Measurements from ENCODE around the gene LTBP4.

The LTBP4 gene

DNA sequence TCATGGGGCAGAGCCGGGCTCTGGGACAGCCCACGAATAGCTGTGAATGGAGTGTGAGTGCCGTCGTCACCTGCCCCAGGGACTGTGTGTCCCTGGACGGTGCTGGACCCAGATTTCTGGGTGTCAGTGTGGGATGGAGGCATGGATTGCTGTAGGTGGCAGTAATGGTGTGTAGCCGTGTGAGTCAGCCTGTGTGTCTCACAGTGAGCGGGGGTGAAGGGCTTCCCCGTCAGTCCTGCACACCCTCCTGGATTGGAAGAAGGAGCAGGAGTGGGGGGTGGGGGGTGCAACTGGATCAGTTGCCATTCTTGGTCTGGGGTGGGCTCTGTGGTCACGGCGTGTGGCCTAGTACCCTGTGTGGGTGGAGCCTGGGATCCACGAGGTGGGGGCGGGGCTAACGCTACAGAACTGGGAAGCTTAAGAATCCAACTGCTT is 6.5 kb upstream of the LTBP4 start:
- peaks cover 30% of the 10 kb centered on the region for H3K27me3 ChIP-seq (ENCODE audit: insufficient read depth, poor library complexity, severe bottlenecking)
- no peak overlapping the region for H3K4me3 ChIP-seq (replicated peaks; ENCODE audit: insufficient read depth, low read length)
- H3K27ac ChIP-seq (replicated peaks): no peak overlapping the region
- no peak for DNase-seq (ENCODE audit: low read depth in 1 of 2, low spot score in 1 of 2)
- TF ChIP-seq GABPA (IDR thresholded peaks at IDR 0.05; ENCODE audit: low read depth) (no peak), SPI1 (IDR thresholded peaks at IDR 0.05; ENCODE audit: borderline replicate concordance, low read depth) (no peak), POLR2AphosphoS5 (IDR thresholded peaks at IDR 0.05; ENCODE audit: low read depth) (no peak)
- TF ChIP-seq, protein P1, sequence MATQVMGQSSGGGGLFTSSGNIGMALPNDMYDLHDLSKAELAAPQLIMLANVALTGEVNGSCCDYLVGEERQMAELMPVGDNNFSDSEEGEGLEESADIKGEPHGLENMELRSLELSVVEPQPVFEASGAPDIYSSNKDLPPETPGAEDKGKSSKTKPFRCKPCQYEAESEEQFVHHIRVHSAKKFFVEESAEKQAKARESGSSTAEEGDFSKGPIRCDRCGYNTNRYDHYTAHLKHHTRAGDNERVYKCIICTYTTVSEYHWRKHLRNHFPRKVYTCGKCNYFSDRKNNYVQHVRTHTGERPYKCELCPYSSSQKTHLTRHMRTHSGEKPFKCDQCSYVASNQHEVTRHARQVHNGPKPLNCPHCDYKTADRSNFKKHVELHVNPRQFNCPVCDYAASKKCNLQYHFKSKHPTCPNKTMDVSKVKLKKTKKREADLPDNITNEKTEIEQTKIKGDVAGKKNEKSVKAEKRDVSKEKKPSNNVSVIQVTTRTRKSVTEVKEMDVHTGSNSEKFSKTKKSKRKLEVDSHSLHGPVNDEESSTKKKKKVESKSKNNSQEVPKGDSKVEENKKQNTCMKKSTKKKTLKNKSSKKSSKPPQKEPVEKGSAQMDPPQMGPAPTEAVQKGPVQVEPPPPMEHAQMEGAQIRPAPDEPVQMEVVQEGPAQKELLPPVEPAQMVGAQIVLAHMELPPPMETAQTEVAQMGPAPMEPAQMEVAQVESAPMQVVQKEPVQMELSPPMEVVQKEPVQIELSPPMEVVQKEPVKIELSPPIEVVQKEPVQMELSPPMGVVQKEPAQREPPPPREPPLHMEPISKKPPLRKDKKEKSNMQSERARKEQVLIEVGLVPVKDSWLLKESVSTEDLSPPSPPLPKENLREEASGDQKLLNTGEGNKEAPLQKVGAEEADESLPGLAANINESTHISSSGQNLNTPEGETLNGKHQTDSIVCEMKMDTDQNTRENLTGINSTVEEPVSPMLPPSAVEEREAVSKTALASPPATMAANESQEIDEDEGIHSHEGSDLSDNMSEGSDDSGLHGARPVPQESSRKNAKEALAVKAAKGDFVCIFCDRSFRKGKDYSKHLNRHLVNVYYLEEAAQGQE (IDR thresholded peaks at IDR 0.05; ENCODE audit: insufficient replicate concordance, low read depth): no peak
- TF ChIP-seq, protein P2, sequence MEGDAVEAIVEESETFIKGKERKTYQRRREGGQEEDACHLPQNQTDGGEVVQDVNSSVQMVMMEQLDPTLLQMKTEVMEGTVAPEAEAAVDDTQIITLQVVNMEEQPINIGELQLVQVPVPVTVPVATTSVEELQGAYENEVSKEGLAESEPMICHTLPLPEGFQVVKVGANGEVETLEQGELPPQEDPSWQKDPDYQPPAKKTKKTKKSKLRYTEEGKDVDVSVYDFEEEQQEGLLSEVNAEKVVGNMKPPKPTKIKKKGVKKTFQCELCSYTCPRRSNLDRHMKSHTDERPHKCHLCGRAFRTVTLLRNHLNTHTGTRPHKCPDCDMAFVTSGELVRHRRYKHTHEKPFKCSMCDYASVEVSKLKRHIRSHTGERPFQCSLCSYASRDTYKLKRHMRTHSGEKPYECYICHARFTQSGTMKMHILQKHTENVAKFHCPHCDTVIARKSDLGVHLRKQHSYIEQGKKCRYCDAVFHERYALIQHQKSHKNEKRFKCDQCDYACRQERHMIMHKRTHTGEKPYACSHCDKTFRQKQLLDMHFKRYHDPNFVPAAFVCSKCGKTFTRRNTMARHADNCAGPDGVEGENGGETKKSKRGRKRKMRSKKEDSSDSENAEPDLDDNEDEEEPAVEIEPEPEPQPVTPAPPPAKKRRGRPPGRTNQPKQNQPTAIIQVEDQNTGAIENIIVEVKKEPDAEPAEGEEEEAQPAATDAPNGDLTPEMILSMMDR (IDR thresholded peaks at IDR 0.05; ENCODE audit: insufficient read depth, low read length): no peak

DNA sequence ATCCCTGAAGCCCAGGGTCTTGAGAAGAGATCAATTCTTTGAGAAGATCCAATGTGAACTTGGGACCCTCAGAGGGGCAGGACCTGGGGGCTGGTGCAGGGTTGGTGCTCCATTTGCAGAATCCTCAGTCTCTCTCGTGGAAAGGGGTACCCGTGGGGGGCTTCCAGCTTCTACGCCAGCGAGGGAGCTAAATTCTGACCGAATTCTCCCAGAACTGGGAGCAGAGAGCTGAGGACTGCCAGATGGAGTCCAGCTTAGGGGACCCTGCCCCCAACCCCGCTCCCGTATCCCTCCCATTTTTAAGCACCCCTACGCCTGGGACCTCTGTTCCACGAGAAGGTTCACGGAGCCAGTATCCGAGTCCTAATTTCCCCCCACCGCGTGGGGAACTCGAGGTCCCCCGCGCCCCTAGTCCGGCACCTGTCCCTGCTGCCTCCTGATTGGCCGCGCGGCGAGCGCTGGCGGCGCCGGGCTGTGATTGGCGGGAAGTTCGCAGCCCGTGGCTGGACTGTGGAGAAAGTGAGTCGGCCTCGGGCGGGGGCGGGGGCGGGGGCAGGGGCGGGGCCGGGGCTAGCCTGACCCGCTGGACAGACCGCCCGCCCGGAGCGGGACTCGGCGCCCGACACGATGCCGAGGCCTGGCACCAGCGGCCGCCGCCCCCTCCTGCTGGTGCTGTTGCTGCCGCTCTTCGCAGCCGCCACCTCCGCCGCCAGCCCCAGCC is 4.4 kb upstream of the LTBP4 start:
- TF ChIP-seq, protein P1 (IDR thresholded peaks at IDR 0.05; ENCODE audit: insufficient replicate concordance, low read depth): no peak
- TF ChIP-seq SPI1 (IDR thresholded peaks at IDR 0.05; ENCODE audit: borderline replicate concordance, low read depth) (no peak), GABPA (IDR thresholded peaks at IDR 0.05; ENCODE audit: low read depth) (no peak), POLR2AphosphoS5 (IDR thresholded peaks at IDR 0.05; ENCODE audit: low read depth) (no peak)
- TF ChIP-seq, protein P2 (IDR thresholded peaks at IDR 0.05; ENCODE audit: insufficient read depth, low read length): no peak
- no peak overlapping the region for H3K4me3 ChIP-seq (replicated peaks; ENCODE audit: insufficient read depth, low read length)

DNA sequence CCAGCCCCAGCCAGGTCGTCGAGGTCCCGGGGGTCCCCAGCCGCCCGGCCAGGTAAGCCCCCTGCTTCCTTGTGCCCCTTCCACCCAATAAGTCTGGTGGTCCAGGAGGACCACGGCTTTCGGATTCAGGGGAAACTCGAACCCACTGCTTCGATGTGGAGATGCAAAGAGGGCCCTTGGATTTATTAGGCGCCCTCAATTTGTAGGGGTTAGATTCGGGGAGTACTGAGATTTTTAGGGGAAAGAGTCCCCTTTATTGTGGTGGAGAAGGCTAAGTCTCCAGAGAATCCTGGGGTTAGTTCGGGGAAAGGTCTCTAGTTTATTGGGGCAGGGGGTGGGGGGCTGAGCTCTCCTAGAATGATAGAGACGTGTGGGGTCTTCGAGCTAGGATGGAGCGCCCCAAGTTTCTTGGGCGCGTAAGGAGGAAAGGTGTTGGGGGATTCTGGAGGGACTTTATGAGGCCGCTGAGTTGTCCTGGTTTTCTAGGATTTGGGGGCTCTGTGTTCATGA is 3.8 kb upstream of the LTBP4 start:
- no peak overlapping the region for H3K27ac ChIP-seq (replicated peaks)
- H3K4me3 ChIP-seq (replicated peaks; ENCODE audit: insufficient read depth, low read length): no peak overlapping the region
- peaks cover 50% of the 10 kb centered on the region for H3K27me3 ChIP-seq (ENCODE audit: insufficient read depth, poor library complexity, severe bottlenecking)
- TF ChIP-seq SPI1 (IDR thresholded peaks at IDR 0.05; ENCODE audit: borderline replicate concordance, low read depth) (no peak), GABPA (IDR thresholded peaks at IDR 0.05; ENCODE audit: low read depth) (no peak), POLR2AphosphoS5 (IDR thresholded peaks at IDR 0.05; ENCODE audit: low read depth) (no peak)
- TF ChIP-seq, protein P2 (IDR thresholded peaks at IDR 0.05; ENCODE audit: insufficient read depth, low read length): no peak
- TF ChIP-seq, protein P1 (IDR thresholded peaks at IDR 0.05; ENCODE audit: insufficient replicate concordance, low read depth): no peak
- no peak for DNase-seq (ENCODE audit: low read depth in 1 of 2, low spot score in 1 of 2)

More for the DNA sequence above, 4.4 kb upstream of the LTBP4 start:
- no peak for DNase-seq (ENCODE audit: low read depth in 1 of 2, low spot score in 1 of 2)
- Histone ChIP-seq H3K27ac (replicated peaks) (no peak overlapping the region), H3K27me3 (ENCODE audit: insufficient read depth, poor library complexity, severe bottlenecking) (peaks cover 47% of the 10 kb centered on the region)

Measured in HL-60 (cell line).